CD4-positive, CD25-positive, alpha-beta regulatory T cell (primary cell): ENCODE results near the gene DTX4. TPM values are rescaled to one million over a fixed set of nuclear protein-coding genes. Genes with fewer than 3 reads are reported as not detected.
A peak's percentile ranks its signal among the peaks of the same experiment; 100 is the strongest.

Experiments
- ATAC-seq, 2 donors: fragments of 150-1000 bp; cut with Tn5 transposase; one replicate each; pipeline ENCODE4 v1.10.0; 2021; ENCODE audit warnings: low read depth in 2 of 2, moderate number of reproducible peaks in 2 of 2, moderate library complexity in 1 of 2
- DNase-seq, 3 donors: peaks; one replicate each; pipeline versions ENCODE4 v3.0.0 to v3.0.0-alpha.2; 2012 to 2022; ENCODE audit warnings: mixed read lengths in 1 of 3
- H3K27ac ChIP-seq: one replicate; pipeline ENCODE4 v1.7.0; 2013; ENCODE audit warnings: mild to moderate bottlenecking, low read length; ENCODE audit not compliant: insufficient read depth, poor library complexity, severe bottlenecking
- H3K27me3 ChIP-seq: one replicate; pipeline ENCODE4 v1.7.0; 2013; ENCODE audit warnings: low read length; ENCODE audit not compliant: control insufficient read depth, insufficient read depth
- H3K36me3 ChIP-seq: one replicate; pipeline ENCODE4 v1.7.0; 2013; ENCODE audit warnings: mild to moderate bottlenecking, low read length, moderate library complexity; ENCODE audit not compliant: control insufficient read depth, insufficient read depth
- H3K4me1 ChIP-seq: 2 replicates; pipeline ENCODE4 v1.7.0; 2013; ENCODE audit warnings: mild to moderate bottlenecking, low read length; ENCODE audit not compliant: insufficient read depth, control insufficient read depth, poor library complexity, severe bottlenecking
- H3K4me3 ChIP-seq: one replicate; pipeline ENCODE4 v1.7.0; 2013; ENCODE audit warnings: low read depth, mild to moderate bottlenecking, low read length, moderate library complexity
- H3K9me3 ChIP-seq, 2 experiments: 1 replicate in 1 of 2; 2 replicates in 1 of 2; pipeline ENCODE4 v1.7.0; 2013; ENCODE audit warnings: low read length in 2 of 2, mild to moderate bottlenecking in 1 of 2, moderate library complexity in 1 of 2; ENCODE audit not compliant: control insufficient read depth in 2 of 2
- H3K27ac Mint-ChIP-seq, 3 donors: one replicate each; pipeline ENCODE4 v1.8.0; 2020 to 2022; ENCODE audit warnings: mild to moderate bottlenecking in 3 of 3, mixed read lengths in 3 of 3, moderate library complexity in 2 of 3
- H3K27me3 Mint-ChIP-seq: one replicate; pipeline ENCODE4 v1.8.0; 2022; ENCODE audit warnings: mild to moderate bottlenecking, mixed read lengths
- H3K36me3 Mint-ChIP-seq: one replicate; pipeline ENCODE4 v1.8.0; 2020; ENCODE audit warnings: mixed read lengths
- H3K4me1 Mint-ChIP-seq, 4 donors: one replicate each; pipeline ENCODE4 v1.8.0; 2020 to 2022; ENCODE audit warnings: mixed read lengths in 4 of 4, mild to moderate bottlenecking in 1 of 4
- H3K4me3 Mint-ChIP-seq, 4 donors: one replicate each; pipeline ENCODE4 v1.8.0; 2020 to 2022; ENCODE audit warnings: mild to moderate bottlenecking in 4 of 4, mixed read lengths in 4 of 4, moderate library complexity in 3 of 4
- H3K9me3 Mint-ChIP-seq, 7 donors: one replicate each; pipeline ENCODE4 v1.8.0; 2020 to 2022; ENCODE audit warnings: mixed read lengths in 7 of 7, mild to moderate bottlenecking in 3 of 7, moderate library complexity in 2 of 7
- polyA plus RNA-seq, 4 donors: library from polyadenylated mRNA; unstranded; fragments of 300-500 nt; fragmentation: Illumina TruSeq; gene quantifications; one replicate each; pipeline ENCODE4 v1.2.3, GENCODE V29; 2021
- total RNA-seq: library from RNA; stranded (reverse); gene quantifications from one replicate; pipeline ENCODE4 v1.2.3, GENCODE V29; 2022

Gene DTX4
- total and polyA plus RNA-seq, 5 donors from 2014 or later = 0.11 to 1.0 (median 0.25) TPM; not detected in 2

DNA sequence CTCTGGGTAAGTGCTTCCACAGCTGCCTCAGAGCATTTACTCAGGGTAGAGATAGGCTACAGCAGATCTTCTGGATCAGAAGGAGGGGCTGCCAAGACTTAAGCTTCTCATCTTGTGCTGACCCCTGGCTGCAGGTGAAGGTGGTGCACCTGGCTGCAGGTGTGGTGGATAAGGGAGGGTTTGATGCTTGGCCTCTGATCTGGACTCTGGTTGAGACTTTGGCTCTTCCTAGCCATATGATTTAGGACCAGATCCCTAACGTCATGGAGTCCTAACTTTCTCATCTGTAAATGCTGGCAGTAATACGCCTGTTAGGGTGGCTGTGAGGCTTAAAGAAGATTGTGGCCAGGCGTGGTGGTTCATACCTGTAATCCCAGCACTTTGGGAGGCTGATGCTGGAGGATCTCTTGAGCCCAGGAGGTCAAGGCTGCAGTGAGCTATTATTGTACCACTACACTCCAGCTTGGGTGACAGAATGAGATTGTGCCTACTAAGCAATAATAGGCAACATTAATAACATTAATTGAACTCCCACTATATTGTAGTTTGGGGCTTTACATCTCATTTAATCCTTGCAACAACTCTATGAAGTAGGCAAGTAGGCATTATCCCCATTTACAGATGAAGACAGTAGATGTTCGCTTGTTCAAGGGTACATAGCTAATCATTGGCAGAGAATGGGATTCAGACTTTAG lies 10.7 kb downstream of the DTX4 start:
- Histone ChIP-seq H3K4me1 (no peaks in the 10 kb centered on the region), H3K27ac (no peak overlapping the region), H3K36me3 (no peaks in the 10 kb centered on the region), H3K27me3 (peaks cover 3% of the 10 kb centered on the region), H3K9me3 (peaks cover 0 to 2% of the 10 kb centered on the region in 2 experiments), H3K4me3 (no peak overlapping the region)
- DNase-seq (peak in 1 of 3 donors; percentile 18), ATAC-seq (no peak)
- H3K4me3 Mint-ChIP-seq = no peak overlapping the region
- H3K4me1 Mint-ChIP-seq = no peaks in the 10 kb centered on the region
- peaks cover 15% of the 10 kb centered on the region for H3K27me3 Mint-ChIP-seq
- H3K9me3 Mint-ChIP-seq = peaks cover 0 to 5% (median 0%) of the 10 kb centered on the region in 7 donors
- H3K27ac Mint-ChIP-seq = no peak overlapping the region
- H3K36me3 Mint-ChIP-seq = no peaks in the 10 kb centered on the region

DNA sequence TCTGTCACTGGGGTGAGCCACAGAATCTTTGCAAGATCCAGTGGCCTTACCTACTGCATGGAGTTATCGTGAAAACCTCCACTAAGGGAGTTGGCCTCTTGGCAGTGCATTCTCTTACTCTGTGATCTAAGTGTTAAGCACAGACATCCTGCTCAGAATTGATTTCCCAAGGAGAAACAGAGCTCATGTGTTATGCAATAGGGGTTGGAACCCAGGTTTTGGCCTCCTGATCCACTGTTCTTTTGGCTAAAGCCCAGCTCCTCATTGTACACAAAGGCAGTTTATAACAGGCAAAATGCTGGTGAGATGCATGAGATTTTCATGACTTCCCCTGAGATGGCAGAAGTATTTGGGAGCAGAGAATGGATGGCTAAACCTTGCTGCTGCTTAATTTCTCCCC lies 11.8 kb downstream of the DTX4 start:
- Mint-ChIP-seq H3K4me3 (no peak overlapping the region), H3K27ac (no peak overlapping the region), H3K4me1 (no peaks in the 10 kb centered on the region), H3K27me3 (peaks cover 12% of the 10 kb centered on the region), H3K9me3 (peaks cover 0 to 5% (median 0%) of the 10 kb centered on the region in 7 donors), H3K36me3 (no peaks in the 10 kb centered on the region)
- H3K9me3 ChIP-seq = peaks cover 0 to 2% of the 10 kb centered on the region in 2 experiments
- ATAC-seq = no peak
- H3K27ac ChIP-seq = no peak overlapping the region
- H3K36me3 ChIP-seq = no peaks in the 10 kb centered on the region
- no peaks in the 10 kb centered on the region for H3K4me1 ChIP-seq
- DNase-seq = no peak
- no peak overlapping the region for H3K4me3 ChIP-seq
- H3K27me3 ChIP-seq = peaks cover 3% of the 10 kb centered on the region

DNA sequence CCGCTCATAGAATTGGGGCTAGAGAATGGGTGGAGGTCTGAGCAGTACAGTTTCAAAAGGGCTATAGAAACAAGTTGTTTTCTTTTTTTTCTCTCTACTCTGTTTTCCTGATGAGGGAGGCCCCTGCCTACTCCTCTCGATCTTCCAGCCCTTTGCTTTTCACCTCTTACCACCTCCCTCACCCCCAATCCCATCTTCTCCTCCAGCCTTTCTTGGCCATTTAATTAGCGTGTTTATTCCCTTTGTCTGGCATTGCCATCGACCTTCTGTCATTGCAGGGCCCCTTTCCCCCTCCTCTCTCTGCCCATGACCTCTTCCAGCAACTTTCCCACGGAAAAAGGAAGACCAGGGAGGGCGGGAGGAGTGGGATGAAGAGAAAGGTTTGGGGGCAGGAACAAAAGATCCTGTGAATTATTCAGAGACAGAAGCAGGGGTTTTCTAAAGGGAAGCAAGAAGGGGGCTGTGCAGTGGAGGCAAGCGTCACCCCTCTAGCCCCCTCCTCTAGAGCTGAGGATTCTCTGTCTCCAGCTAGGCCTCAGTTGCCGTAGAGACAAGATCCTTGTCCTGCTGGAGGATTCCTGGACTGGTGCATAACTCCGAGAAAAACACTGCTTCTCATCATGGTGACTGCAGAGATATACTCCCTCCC lies 12.9 kb downstream of the DTX4 start:
- Mint-ChIP-seq H3K9me3 (peaks cover 0 to 2% (median 0%) of the 10 kb centered on the region in 7 donors), H3K27ac (no peak overlapping the region), H3K27me3 (peaks cover 12% of the 10 kb centered on the region), H3K4me3 (no peak overlapping the region), H3K4me1 (no peaks in the 10 kb centered on the region), H3K36me3 (no peaks in the 10 kb centered on the region)
- Histone ChIP-seq H3K9me3 (no peaks in the 10 kb centered on the region), H3K4me1 (no peaks in the 10 kb centered on the region), H3K36me3 (no peaks in the 10 kb centered on the region), H3K27ac (no peak overlapping the region), H3K27me3 (peaks cover 3% of the 10 kb centered on the region), H3K4me3 (no peak overlapping the region)
- no peak for ATAC-seq
- DNase-seq = no peak

DNA sequence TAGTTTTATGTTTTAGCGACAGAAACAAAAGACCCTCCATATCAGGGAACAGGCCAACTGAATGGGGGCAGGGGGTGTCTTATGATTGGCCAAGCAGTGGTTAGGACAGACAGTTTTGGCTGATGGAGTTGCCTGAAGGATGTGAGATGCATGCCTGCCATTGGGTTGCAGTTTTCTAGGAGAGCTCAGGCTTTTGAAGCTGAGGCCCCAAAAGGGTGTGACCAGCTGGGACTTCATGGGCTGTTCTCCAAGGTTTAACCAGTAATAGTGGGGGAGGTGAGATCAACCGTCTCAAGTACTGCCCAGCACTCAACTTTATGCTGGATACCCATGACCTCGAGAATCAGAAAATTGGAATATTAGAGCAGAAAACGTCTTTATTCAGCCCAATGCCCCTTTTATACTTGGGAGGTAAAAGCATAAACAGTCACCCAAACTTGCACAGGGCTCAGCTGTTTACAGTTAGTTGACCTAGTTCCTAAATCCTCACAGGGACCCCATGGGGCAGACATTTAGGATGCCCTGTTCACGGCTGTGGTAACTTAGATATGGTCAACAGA lies 13.5 kb downstream of the DTX4 start:
- ATAC-seq = no peak
- no peak for DNase-seq
- Histone ChIP-seq H3K9me3 (no peaks in the 10 kb centered on the region), H3K4me3 (no peak overlapping the region), H3K4me1 (no peaks in the 10 kb centered on the region), H3K27me3 (peaks cover 3% of the 10 kb centered on the region), H3K27ac (no peak overlapping the region), H3K36me3 (no peaks in the 10 kb centered on the region)
- H3K4me1 Mint-ChIP-seq = no peaks in the 10 kb centered on the region
- peaks cover 11% of the 10 kb centered on the region for H3K27me3 Mint-ChIP-seq
- no peak overlapping the region for H3K27ac Mint-ChIP-seq
- H3K4me3 Mint-ChIP-seq = no peak overlapping the region
- no peaks in the 10 kb centered on the region for H3K36me3 Mint-ChIP-seq
- H3K9me3 Mint-ChIP-seq = peaks cover 0 to 2% (median 0%) of the 10 kb centered on the region in 7 donors

DNA sequence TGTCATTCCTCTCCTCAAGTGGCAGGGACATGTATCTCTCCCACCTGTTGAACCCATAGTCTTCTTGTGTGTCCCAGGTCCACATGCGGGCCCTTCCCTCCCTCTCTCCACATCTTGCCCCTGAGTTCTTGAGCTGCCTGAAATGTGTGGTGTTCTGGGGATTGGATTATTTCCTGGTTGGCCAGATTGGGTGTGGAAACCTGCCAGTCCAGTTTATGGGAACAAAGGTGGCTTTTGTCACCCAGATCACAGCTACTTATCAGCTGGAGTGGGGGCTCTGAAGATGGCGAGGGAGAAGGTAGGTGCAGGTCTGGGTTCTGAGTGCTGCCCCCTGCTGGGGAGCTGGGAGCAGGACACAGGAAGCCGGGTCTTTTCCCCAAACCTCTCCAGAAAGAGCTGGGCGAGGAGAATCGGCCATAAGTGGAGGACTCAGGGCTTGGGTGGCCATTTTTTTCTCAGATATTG lies 14.2 kb downstream of the DTX4 start:
- H3K9me3 Mint-ChIP-seq = no peaks in the 10 kb centered on the region
- no peaks in the 10 kb centered on the region for H3K9me3 ChIP-seq
- no peak overlapping the region for H3K4me3 Mint-ChIP-seq
- no peak overlapping the region for H3K27ac Mint-ChIP-seq
- ATAC-seq (peak; percentile 47 to 61), DNase-seq (peak; percentile 20 to 43 (median 41))
- no peaks in the 10 kb centered on the region for H3K36me3 ChIP-seq
- no peaks in the 10 kb centered on the region for H3K4me1 ChIP-seq
- H3K27me3 Mint-ChIP-seq = peaks cover 4% of the 10 kb centered on the region
- H3K4me1 Mint-ChIP-seq = no peaks in the 10 kb centered on the region
- H3K27ac ChIP-seq = no peak overlapping the region
- no peak overlapping the region for H3K4me3 ChIP-seq
- peaks cover 3% of the 10 kb centered on the region for H3K27me3 ChIP-seq
- no peaks in the 10 kb centered on the region for H3K36me3 Mint-ChIP-seq

DNA sequence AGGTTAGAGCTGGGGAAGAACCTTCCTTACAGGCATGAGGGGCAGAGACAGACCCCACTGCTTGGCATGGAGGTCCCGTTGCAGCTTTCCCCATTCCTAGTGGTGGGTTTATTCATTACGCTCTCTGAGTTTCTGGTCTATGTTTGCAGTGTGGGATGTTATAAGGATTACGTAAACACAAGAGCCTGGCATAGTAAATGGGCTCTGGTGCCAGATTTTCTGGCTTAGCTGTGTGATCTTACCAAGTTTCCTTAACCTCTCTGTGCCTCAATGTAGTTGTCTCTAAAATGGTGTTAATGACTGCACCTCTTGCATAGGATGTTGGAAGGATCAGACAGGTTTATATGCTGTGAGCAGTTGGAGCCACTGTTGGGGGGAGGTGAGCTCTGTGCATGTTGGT lies 15.1 kb downstream of the DTX4 start:
- no peak overlapping the region for H3K27ac ChIP-seq
- no peak overlapping the region for H3K4me3 ChIP-seq

DNA sequence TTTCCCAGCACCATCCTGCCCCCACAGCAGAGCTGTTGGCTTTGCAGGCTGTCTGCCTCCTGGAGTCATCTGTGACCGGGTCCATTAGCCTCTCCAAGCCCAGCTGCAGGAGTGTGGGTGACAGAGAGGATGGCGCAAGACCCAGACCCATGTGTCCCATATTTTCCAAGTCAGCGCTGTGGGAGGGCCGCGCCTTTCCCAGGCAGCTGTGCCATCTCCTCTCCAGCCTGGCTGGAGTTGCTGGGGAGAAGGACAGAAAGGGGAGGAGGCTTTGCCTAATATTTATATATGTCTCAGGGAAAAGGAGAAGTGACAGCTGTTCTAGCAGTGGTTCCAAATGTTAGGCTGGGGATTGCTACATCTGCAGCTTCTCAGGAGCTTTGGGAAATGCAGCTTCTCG lies 15.7 kb downstream of the DTX4 start:
- no peak for ATAC-seq
- H3K36me3 Mint-ChIP-seq = no peaks in the 10 kb centered on the region
- H3K27me3 Mint-ChIP-seq = peaks cover 9% of the 10 kb centered on the region
- H3K9me3 Mint-ChIP-seq = no peaks in the 10 kb centered on the region
- DNase-seq = no peak
- Histone ChIP-seq H3K9me3 (no peaks in the 10 kb centered on the region), H3K27me3 (peaks cover 3% of the 10 kb centered on the region), H3K36me3 (no peaks in the 10 kb centered on the region), H3K4me3 (no peak overlapping the region), H3K4me1 (no peaks in the 10 kb centered on the region), H3K27ac (no peak overlapping the region)
- H3K4me3 Mint-ChIP-seq = no peak overlapping the region
- H3K27ac Mint-ChIP-seq = no peak overlapping the region
- H3K4me1 Mint-ChIP-seq = no peaks in the 10 kb centered on the region

More for the DNA sequence above, 15.1 kb downstream of the DTX4 start:
- Histone ChIP-seq H3K9me3 (no peaks in the 10 kb centered on the region), H3K36me3 (no peaks in the 10 kb centered on the region), H3K4me1 (no peaks in the 10 kb centered on the region), H3K27me3 (peaks cover 3% of the 10 kb centered on the region)
- ATAC-seq = no peak
- DNase-seq = no peak
- Mint-ChIP-seq H3K9me3 (no peaks in the 10 kb centered on the region), H3K4me1 (no peaks in the 10 kb centered on the region), H3K27me3 (peaks cover 6% of the 10 kb centered on the region), H3K36me3 (no peaks in the 10 kb centered on the region), H3K27ac (no peak overlapping the region), H3K4me3 (no peak overlapping the region)
